Posterior cingulate gyrus (tissue), 11 donors: Measurements from ENCODE around the gene JARID2.

Experiments used
- DNase-seq, 10 donors: peaks; one replicate each; pipeline versions ENCODE4 v3.0.0 to v3.0.0-alpha.2; 2020 to 2021; ENCODE audit warnings: mixed read lengths in 3 of 10
- intact Hi-C: fragments of 100-400 bp; cut with DNase I; formaldehyde crosslinking; loops from one replicate; pipeline ENCODE4 v1.15.1; 2023

JARID2 gene

DNA sequence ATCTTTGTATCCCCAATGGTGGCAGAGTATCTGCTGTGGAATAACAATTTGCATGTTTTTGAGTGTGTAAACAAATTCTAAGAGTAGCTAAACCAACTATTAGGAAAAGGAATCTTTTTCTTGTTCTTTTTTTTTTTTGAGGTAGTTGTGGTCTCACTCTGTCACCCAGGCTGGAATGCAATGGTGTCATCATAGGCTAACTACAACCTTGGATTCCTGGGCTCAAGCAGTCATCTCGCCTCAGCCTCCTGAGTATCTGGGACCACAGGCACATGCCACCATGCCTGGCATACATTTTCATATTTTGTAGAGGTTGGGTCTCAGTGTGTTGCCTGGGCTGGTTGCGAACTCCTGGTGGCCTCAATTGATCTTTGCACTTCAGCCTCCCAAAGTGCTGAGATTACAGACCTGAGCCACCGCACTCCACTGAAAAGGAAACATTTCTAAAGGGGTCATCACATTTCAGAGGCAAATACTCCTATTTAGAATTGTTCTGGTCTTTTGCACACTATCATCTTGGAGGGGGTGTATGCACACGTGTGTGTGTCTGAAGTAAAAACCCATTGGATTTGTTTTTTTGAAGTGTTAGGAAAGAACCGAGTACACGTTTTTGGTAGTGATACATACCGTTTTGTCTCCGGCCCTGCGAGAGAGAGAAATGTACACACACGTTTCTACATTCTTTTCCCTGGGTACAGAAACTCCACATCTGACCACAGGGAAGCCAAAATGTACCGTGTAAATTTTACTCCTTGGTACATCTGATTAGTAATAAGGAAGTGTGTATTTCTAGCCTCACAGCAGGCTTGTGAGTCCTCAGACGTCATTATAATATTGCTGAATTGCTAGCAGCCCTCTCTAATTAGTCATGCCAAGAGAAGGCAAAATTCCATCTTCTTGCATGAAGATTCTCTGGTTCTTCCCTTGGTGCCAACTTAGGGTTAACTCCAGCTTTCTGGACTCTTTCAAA lies 183.6 kb downstream of the JARID2 start:
- DNase-seq = no peak
- intact Hi-C loops = no loop called here

DNA sequence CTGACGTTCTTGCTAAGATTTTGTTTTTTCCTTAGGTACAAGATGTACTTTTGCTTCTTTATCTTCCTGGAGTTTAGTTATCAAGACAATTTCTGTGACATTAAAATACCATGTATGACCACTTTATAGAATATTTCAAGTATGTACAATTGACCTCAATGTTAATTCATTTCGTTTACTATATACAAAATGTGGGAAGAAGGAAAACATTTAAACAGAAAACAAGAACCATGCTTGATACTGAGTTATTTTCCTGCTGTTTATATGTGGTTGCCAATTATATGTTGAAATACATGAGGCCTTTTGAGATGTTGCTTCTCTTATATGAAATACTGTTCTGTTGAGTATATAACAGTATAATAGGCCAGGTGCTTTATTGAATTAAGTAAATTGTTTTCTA lies 184.3 kb downstream of the JARID2 start:
- no peak for DNase-seq

GRCh38 chr6:15430931-15431405 lies 185.1 kb downstream of the JARID2 start:
- intact Hi-C loops = no loop called here
- DNase-seq = no peak

More for the DNA sequence above, 184.3 kb downstream of the JARID2 start:
- intact Hi-C loops = no loop called here

GRCh38 chr6:15431762-15432483 lies 186.1 kb downstream of the JARID2 start:
- intact Hi-C loops = no loop called here

GRCh38 chr6:15433511-15433861 lies 187.6 kb downstream of the JARID2 start:
- intact Hi-C loops = no loop called here
- no peak for DNase-seq

More at GRCh38 chr6:15431762-15432483, 186.1 kb downstream of the JARID2 start:
- DNase-seq = no peak

DNA sequence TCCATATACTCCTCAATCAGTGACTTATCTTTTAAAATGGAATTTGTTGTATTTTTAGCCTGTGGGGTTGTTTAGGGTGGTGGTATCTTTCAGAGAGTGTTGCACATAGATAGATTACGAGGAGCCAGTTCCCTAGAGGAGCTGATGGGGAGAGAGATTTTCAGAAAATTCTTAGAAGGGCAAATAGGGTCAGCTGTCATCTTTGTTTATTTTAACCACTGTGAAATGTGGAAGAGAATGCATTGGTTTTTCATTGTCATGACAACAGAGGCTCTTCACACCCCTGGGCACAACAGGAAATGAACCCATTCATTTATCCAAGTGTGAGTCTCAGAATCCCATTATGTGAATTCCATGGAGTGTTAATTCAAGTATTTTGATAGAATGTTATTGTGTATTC lies 188.4 kb downstream of the JARID2 start:
- intact Hi-C loops = no loop called here

GRCh38 chr6:15434823-15435380 lies 189.0 kb downstream of the JARID2 start:
- no peak for DNase-seq
- intact Hi-C loops = no loop called here

More for the DNA sequence above, 188.4 kb downstream of the JARID2 start:
- DNase-seq = no peak

GRCh38 chr6:15435468-15435867 lies 189.6 kb downstream of the JARID2 start:
- no peak for DNase-seq
- intact Hi-C loops = no loop called here

GRCh38 chr6:15436451-15436850 lies 190.6 kb downstream of the JARID2 start:
- intact Hi-C loops = no loop called here
- DNase-seq = no peak

GRCh38 chr6:15437090-15437635 lies 191.3 kb downstream of the JARID2 start:
- DNase-seq = no peak
- intact Hi-C loops = no loop called here

GRCh38 chr6:15439410-15440025 lies 193.6 kb downstream of the JARID2 start:
- intact Hi-C loops = loop anchor here (5.0 kb wide), 2 partner anchors 32 to 187 kb away; no protein-coding TSS in a partner anchor
- no peak for DNase-seq

DNA sequence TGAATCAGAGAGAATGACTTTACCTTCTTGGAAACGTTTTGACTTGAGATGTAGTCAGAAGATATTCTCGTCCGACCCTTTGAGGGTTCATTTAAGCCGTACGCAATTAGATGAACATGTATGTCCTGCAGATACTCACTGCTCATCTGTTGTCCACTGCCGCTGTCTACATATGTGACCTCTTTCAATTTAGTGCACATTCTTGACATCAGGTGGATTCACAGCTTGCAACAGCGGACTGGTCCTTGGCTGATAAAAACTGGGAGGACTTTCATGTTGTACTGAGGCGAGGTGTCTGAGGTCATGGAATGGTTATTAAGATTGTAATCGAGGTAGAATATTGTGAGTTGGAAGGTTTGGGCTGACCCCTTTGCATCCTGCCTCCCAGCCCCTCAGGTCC lies 194.2 kb downstream of the JARID2 start:
- no peak for DNase-seq

GRCh38 chr6:15441215-15441868 lies 195.5 kb downstream of the JARID2 start:
- intact Hi-C loops = loop anchor here (5.0 kb wide), 2 partner anchors 34 to 189 kb away; no protein-coding TSS in a partner anchor
- DNase-seq = peak in 2 of 10 donors; percentile 30 to 43

More for the DNA sequence above, 194.2 kb downstream of the JARID2 start:
- intact Hi-C loops = loop anchor here (5.0 kb wide), 2 partner anchors 33 to 188 kb away; no protein-coding TSS in a partner anchor

DNA sequence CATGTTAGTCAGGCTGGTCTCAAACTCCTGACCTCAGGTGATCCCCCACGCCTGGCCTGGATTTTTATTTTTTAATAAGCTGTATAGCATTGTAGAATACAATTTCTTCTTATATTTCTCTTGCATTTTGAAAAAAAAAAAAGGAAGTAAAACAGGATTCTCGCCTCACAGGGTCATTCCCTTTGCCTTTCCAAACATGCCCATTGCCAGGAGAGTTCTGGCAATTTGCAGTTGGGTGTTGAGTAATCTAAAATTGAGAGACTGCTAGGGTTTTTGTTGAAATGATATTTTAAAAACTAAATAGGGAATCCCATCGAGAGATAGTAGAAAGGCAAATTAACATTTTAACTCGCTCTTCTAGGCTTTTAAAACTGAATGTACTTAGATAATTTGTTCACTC lies 196.1 kb downstream of the JARID2 start:
- intact Hi-C loops = loop anchor here (5.0 kb wide), 2 partner anchors 35 to 190 kb away; no protein-coding TSS in a partner anchor
- DNase-seq = no peak

DNA sequence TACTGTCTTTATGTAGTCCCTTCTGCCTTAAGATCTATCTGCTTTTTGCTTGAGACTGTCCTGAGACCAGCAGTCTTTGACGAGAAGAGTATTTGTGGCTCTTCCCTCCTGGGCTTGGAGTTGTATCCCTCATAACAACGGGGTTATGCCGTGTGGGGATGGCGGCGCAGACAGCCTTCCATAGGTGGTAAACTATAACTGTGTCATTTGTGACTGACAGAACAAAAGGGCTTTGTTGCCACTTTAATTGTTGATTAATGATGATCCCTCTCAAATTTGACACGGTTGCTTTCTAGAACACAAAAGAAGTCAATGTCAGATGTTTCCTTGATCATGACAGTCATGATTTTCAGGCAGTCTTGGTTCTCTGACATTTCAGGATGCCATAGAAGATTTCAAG lies 196.6 kb downstream of the JARID2 start:
- no peak for DNase-seq
- intact Hi-C loops = loop anchor here (5.0 kb wide), 2 partner anchors 35 to 190 kb away; no protein-coding TSS in a partner anchor

DNA sequence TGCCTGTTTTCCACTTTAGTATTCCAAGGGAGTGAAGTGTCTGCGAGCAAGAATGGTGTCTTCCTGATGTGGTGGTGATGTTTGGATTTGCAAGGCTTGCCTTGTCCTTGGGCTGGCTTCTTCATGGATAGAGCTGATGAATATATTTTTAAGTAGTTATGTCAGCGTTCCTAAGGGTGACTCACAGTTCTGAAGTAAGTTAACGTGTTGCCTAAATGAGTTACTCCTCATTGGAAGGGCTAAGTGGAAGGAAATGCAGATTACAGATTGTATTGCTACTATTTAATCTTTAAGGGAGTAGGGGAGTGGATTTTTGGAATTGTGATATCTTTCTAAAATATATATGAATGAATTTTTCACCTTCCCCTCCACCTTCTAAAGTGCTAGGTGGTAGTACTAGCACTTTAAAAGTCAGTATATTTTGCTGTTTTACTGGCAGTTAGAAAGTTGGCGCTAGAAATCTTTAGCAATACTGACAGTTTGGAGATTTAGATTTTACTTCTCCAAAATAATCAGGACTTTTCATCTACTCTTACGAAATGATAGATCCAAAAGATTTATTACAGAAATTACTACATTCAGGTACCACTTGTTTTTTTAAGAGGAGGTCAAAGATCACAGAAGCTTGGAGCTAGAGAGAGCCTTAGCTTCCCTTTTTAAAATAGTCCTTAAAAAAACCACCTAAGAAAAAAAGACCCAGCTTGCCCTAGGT lies 197.4 kb downstream of the JARID2 start:
- intact Hi-C loops = loop anchor here (5.0 kb wide), 2 partner anchors 36 to 191 kb away; no protein-coding TSS in a partner anchor
- DNase-seq = no peak

- intact Hi-C loops = loop anchor here (5.0 kb wide), 2 partner anchors 37 to 192 kb away; no protein-coding TSS in a partner anchor
- peak in 5 of 10 donors; percentile 18 to 84 (median 25) for DNase-seq
Measured at GRCh38 chr6:15444081-15444731, 198.3 kb downstream of the JARID2 start.

DNA sequence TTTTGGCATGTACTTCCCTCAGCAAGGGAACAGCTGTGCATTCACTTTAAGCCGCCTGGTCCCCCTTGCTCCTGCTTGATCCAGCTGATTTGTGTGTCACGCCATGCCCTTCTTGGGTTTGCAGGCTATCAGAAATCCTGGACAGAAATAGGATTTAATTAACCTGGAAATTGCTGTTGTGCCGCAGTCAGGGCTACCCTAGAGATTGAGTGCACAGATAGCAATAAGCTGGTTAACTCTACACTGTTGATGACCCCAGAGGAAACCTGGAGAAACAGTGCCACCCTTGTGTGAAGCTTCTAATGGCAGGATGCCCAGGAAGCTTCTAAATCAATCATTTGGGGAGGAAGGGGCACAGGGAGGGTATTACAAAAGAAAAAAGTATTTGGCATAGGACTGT lies 199.0 kb downstream of the JARID2 start:
- intact Hi-C loops = loop anchor here (5.0 kb wide), 3 partner anchors 38 to 193 kb away; no protein-coding TSS in a partner anchor
- DNase-seq = no peak
